ENCODE results near the gene SCAF8. TPM values are rescaled to one million over a fixed set of nuclear protein-coding genes. Genes with fewer than 3 reads are reported as not detected.

The SCAF8 gene
- total RNA-seq, 1 donor from 2014 or later, result 54.9 TPM

DNA sequence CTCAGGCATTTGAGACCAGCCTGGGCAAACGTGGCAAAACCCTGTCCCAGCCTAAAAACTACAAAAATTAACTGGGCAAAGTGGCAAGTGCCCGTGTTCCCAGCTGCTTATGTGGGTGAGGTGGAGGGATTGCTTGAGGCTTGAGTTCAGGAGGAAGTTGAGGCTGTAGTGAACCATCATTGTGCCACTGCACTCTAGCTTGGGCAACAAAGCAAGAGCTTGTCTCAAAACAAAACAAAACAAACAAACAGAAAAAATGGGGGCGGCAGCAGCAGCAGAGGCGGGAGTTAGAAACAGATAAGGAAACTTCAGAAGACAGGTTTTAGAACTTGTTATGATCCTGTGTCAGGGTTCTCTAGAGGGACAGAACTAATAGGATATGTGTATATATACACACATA, 49.0 kb downstream of the SCAF8 start:
- no peak for DNase-seq
- Mint-ChIP-seq H3K9me3 (ENCODE audit: unreplicated experiment) (peaks cover 3% of the 10 kb centered on the region), H3K27ac (ENCODE audit: unreplicated experiment) (no peak overlapping the region), H3K27me3 (ENCODE audit: unreplicated experiment) (peaks cover 4% of the 10 kb centered on the region), H3K36me3 (ENCODE audit: unreplicated experiment) (no peaks in the 10 kb centered on the region), H3K4me1 (ENCODE audit: low read depth, unreplicated experiment) (no peaks in the 10 kb centered on the region), H3K4me3 (ENCODE audit: unreplicated experiment) (no peak overlapping the region)
- TF ChIP-seq, protein P1, sequence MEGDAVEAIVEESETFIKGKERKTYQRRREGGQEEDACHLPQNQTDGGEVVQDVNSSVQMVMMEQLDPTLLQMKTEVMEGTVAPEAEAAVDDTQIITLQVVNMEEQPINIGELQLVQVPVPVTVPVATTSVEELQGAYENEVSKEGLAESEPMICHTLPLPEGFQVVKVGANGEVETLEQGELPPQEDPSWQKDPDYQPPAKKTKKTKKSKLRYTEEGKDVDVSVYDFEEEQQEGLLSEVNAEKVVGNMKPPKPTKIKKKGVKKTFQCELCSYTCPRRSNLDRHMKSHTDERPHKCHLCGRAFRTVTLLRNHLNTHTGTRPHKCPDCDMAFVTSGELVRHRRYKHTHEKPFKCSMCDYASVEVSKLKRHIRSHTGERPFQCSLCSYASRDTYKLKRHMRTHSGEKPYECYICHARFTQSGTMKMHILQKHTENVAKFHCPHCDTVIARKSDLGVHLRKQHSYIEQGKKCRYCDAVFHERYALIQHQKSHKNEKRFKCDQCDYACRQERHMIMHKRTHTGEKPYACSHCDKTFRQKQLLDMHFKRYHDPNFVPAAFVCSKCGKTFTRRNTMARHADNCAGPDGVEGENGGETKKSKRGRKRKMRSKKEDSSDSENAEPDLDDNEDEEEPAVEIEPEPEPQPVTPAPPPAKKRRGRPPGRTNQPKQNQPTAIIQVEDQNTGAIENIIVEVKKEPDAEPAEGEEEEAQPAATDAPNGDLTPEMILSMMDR (IDR thresholded peaks at IDR 0.05; ENCODE audit: partially characterized antibody, unreplicated experiment), result no peak

- TF ChIP-seq, protein P1 (IDR thresholded peaks at IDR 0.05; ENCODE audit: partially characterized antibody, unreplicated experiment), result no peak
- no peaks in the 10 kb centered on the region for H3K36me3 Mint-ChIP-seq (ENCODE audit: unreplicated experiment)
- no peak overlapping the region for H3K27ac Mint-ChIP-seq (ENCODE audit: unreplicated experiment)
Observed at GRCh38 chr6:154783229-154783628, 50.0 kb downstream of the SCAF8 start.

DNA sequence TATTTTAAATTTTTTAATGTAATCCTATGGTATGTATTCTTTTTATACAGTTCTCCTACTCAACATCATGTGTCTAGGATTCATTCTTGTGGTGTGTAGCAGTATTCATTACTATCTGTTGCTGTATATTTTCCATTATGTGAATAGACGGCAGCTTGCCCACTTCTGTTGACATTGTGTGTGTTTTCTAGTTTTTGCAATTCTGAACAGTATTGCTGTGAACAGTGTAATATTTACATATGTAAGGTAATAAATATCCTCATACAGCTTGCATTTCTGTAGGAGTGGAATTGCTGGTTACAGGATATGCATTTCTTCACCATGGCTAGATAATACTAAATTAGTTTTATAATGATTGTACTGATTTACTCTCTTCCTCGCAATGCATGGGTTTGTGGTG, 51.9 kb downstream of the SCAF8 start:
- Mint-ChIP-seq H3K4me3 (ENCODE audit: unreplicated experiment) (no peak overlapping the region), H3K27me3 (ENCODE audit: unreplicated experiment) (peaks cover 2% of the 10 kb centered on the region), H3K4me1 (ENCODE audit: low read depth, unreplicated experiment) (no peaks in the 10 kb centered on the region), H3K9me3 (ENCODE audit: unreplicated experiment) (peaks cover 2% of the 10 kb centered on the region), H3K27ac (ENCODE audit: unreplicated experiment) (no peak overlapping the region), H3K36me3 (ENCODE audit: unreplicated experiment) (no peaks in the 10 kb centered on the region)
- no peak for DNase-seq
- TF ChIP-seq, protein P1 (IDR thresholded peaks at IDR 0.05; ENCODE audit: partially characterized antibody, unreplicated experiment), result no peak

More at GRCh38 chr6:154783229-154783628, 50.0 kb downstream of the SCAF8 start:
- H3K4me3 Mint-ChIP-seq (ENCODE audit: unreplicated experiment), result no peak overlapping the region
- no peaks in the 10 kb centered on the region for H3K4me1 Mint-ChIP-seq (ENCODE audit: low read depth, unreplicated experiment)
- peaks cover 2% of the 10 kb centered on the region for H3K9me3 Mint-ChIP-seq (ENCODE audit: unreplicated experiment)
- DNase-seq, result no peak
- H3K27me3 Mint-ChIP-seq (ENCODE audit: unreplicated experiment), result peaks cover 4% of the 10 kb centered on the region

DNA sequence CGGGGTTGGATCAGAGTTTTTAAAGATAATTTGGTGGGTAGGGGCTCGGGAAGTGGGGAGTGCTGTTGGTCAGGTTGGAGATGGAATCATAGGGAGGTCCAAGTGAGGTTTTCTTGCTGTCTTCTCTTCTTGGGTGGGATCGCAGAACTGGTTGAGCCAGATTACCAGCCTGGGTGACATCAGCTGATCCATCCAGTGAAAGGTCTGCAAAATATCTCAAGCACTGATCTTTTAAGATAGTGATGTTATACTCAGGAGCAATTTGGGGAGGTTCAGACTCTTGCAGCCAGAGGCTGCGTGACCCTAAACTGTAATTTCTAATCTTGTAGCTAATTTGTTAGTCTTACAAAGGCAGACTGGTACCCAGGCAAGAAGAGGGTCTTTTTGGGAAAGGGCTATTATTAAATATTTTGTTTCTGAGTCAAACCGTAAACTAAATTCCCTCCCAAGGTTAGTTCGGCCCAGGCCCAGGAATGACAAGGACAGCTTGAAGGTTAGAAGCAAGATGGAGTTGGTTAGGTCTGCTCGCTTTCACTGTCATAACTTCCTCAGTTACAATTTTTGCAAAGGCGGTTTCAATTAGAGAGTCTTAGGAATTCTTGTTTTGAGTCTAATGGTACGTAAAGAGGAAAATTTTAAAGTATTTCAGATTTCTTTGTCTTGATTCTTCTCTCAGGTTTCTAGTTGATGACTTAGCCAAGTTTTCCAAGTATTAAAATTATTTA, 53.1 kb downstream of the SCAF8 start:
- H3K4me3 Mint-ChIP-seq (ENCODE audit: unreplicated experiment), result no peak overlapping the region
- no peak overlapping the region for H3K27ac Mint-ChIP-seq (ENCODE audit: unreplicated experiment)
- H3K36me3 Mint-ChIP-seq (ENCODE audit: unreplicated experiment), result no peaks in the 10 kb centered on the region
- peaks cover 2% of the 10 kb centered on the region for H3K9me3 Mint-ChIP-seq (ENCODE audit: unreplicated experiment)
- H3K4me1 Mint-ChIP-seq (ENCODE audit: low read depth, unreplicated experiment), result no peaks in the 10 kb centered on the region
- TF ChIP-seq, protein P1 (IDR thresholded peaks at IDR 0.05; ENCODE audit: partially characterized antibody, unreplicated experiment), result no peak
- DNase-seq, result no peak
- peaks cover 2% of the 10 kb centered on the region for H3K27me3 Mint-ChIP-seq (ENCODE audit: unreplicated experiment)

DNA sequence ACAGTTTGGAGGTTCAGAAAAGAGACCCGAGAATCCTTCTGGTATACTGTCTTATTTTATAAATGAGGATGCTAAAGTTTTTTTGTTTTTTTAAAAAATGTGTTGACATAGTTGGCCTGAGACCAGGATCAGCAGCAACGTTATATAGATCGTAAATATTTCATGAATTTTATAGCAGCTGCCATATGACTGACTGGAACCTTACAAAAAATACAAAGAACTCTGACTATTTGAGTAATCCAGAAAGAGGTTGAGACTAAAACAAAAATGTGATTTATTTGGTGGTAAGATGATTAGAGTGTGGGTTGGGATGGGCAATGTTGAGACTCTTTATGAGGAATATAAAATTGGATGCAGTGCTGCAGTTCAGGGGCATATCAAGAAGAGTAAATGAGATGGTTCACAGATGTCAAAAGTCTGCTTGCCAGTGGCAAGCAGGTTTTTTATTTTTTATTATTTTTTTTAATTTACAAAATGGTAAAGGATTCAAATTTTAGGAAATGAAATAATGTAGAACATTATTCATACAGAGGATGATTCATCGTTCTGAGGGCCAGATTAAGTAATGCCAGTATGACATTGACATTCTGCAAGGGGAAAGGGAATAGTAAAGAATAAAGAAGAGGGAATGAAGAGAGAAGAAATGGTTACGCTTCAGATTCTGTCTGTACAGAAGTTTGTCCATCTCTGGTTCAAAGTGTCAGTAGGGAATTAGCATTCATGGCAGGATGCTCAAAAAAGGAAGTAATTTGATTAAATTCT, 58.5 kb downstream of the SCAF8 start:
- no peaks in the 10 kb centered on the region for H3K9me3 Mint-ChIP-seq (ENCODE audit: unreplicated experiment)
- H3K27ac Mint-ChIP-seq (ENCODE audit: unreplicated experiment), result no peak overlapping the region
- peaks cover 5% of the 10 kb centered on the region for H3K4me1 Mint-ChIP-seq (ENCODE audit: low read depth, unreplicated experiment)
- no peak for DNase-seq
- H3K4me3 Mint-ChIP-seq (ENCODE audit: unreplicated experiment), result no peak overlapping the region
- H3K36me3 Mint-ChIP-seq (ENCODE audit: unreplicated experiment), result no peaks in the 10 kb centered on the region
- H3K27me3 Mint-ChIP-seq (ENCODE audit: unreplicated experiment), result no peaks in the 10 kb centered on the region
- TF ChIP-seq, protein P1 (IDR thresholded peaks at IDR 0.05; ENCODE audit: partially characterized antibody, unreplicated experiment), result no peak

Data from glutamatergic neuron (in vitro differentiated cells).